Ishikawa (cell line): ENCODE results near the gene PLCG1.

Source experiments
- CEBPB ChIP-seq: IDR thresholded peaks from 2 replicates; pipeline ENCODE4 v1.6.1; 2012
- EGR1 ChIP-seq: IDR thresholded peaks from 2 replicates; pipeline ENCODE4 v1.6.1; 2012
- EP300 ChIP-seq: IDR thresholded peaks from 2 replicates; pipeline ENCODE4 v1.6.1; 2012; ENCODE audit warnings: borderline replicate concordance
- FOXM1 ChIP-seq: IDR thresholded peaks from 2 replicates; pipeline ENCODE4 v1.6.1; 2012; ENCODE audit warnings: low read depth, borderline replicate concordance
- MAX ChIP-seq: IDR thresholded peaks from 2 replicates; pipeline ENCODE4 v1.6.1; 2012
- NFIC ChIP-seq: IDR thresholded peaks from 2 replicates; pipeline ENCODE4 v1.6.1; 2012
- TAF1 ChIP-seq: IDR thresholded peaks from 2 replicates; pipeline ENCODE4 v1.6.1; 2012; ENCODE audit warnings: low read depth, mild to moderate bottlenecking
- TF ChIP-seq, protein P1 (sequence below): IDR thresholded peaks from 2 replicates; pipeline ENCODE4 v1.6.1; 2012
- TF ChIP-seq, protein P2 (sequence below): IDR thresholded peaks from 2 replicates; pipeline ENCODE4 v1.6.1; 2012; ENCODE audit warnings: low read depth, mild to moderate bottlenecking

GRCh38 chr20:41135888-41136679 is 1.3 kb upstream of the PLCG1 start:
- TF ChIP-seq, protein P1, sequence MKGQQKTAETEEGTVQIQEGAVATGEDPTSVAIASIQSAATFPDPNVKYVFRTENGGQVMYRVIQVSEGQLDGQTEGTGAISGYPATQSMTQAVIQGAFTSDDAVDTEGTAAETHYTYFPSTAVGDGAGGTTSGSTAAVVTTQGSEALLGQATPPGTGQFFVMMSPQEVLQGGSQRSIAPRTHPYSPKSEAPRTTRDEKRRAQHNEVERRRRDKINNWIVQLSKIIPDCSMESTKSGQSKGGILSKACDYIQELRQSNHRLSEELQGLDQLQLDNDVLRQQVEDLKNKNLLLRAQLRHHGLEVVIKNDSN, result no peak
- no peak for TF ChIP-seq CEBPB
- no peak for TF ChIP-seq EP300
- TF ChIP-seq NFIC, result no peak
- no peak for TF ChIP-seq EGR1
- no peak for TF ChIP-seq MAX
- TF ChIP-seq TAF1, result no peak
- TF ChIP-seq FOXM1, result no peak
- TF ChIP-seq, protein P2, sequence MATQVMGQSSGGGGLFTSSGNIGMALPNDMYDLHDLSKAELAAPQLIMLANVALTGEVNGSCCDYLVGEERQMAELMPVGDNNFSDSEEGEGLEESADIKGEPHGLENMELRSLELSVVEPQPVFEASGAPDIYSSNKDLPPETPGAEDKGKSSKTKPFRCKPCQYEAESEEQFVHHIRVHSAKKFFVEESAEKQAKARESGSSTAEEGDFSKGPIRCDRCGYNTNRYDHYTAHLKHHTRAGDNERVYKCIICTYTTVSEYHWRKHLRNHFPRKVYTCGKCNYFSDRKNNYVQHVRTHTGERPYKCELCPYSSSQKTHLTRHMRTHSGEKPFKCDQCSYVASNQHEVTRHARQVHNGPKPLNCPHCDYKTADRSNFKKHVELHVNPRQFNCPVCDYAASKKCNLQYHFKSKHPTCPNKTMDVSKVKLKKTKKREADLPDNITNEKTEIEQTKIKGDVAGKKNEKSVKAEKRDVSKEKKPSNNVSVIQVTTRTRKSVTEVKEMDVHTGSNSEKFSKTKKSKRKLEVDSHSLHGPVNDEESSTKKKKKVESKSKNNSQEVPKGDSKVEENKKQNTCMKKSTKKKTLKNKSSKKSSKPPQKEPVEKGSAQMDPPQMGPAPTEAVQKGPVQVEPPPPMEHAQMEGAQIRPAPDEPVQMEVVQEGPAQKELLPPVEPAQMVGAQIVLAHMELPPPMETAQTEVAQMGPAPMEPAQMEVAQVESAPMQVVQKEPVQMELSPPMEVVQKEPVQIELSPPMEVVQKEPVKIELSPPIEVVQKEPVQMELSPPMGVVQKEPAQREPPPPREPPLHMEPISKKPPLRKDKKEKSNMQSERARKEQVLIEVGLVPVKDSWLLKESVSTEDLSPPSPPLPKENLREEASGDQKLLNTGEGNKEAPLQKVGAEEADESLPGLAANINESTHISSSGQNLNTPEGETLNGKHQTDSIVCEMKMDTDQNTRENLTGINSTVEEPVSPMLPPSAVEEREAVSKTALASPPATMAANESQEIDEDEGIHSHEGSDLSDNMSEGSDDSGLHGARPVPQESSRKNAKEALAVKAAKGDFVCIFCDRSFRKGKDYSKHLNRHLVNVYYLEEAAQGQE, result no peak
